HG02763 (cell line): Measurements from ENCODE around the gene UBE2V1.
"Not testable (repeated sequence)": the region's sequence is repeated elsewhere in the genome, so short reads cannot be mapped to it uniquely, and the experiment has no call there.

ENCODE experiments used
- ATAC-seq: cut with Tn5 transposase; IDR thresholded peaks from one replicate; pipeline ENCODE4 v1.9.1; 2021; ENCODE audit warnings: mild to moderate bottlenecking, moderate library complexity; ENCODE audit not compliant: unreplicated experiment

The UBE2V1 gene

GRCh38 chr20:50066161-50066834, 46.7 kb downstream of the UBE2V1 start:
- ATAC-seq = no peak

- no peak for ATAC-seq
These were observed 47.7 kb downstream of the UBE2V1 start for GRCh38 chr20:50065325-50065615.

GRCh38 chr20:50063763-50064162, 49.2 kb downstream of the UBE2V1 start:
- not testable (repeated sequence) for ATAC-seq

GRCh38 chr20:50062006-50062838, 50.7 kb downstream of the UBE2V1 start:
- ATAC-seq = no peak

- ATAC-seq = no peak
These were observed 51.6 kb downstream of the UBE2V1 start for GRCh38 chr20:50061151-50062005.

GRCh38 chr20:50058662-50059402, 54.1 kb downstream of the UBE2V1 start:
- ATAC-seq = no peak

- ATAC-seq = no peak
These were observed 55.3 kb downstream of the UBE2V1 start for GRCh38 chr20:50057714-50058053.

GRCh38 chr20:50056951-50057713, 55.8 kb downstream of the UBE2V1 start:
- ATAC-seq = no peak

GRCh38 chr20:50056408-50056926, 56.5 kb downstream of the UBE2V1 start:
- no peak for ATAC-seq

GRCh38 chr20:50055524-50056083, 57.3 kb downstream of the UBE2V1 start:
- no peak for ATAC-seq

- ATAC-seq = no peak
These were observed 58.1 kb downstream of the UBE2V1 start for GRCh38 chr20:50054626-50055511.

GRCh38 chr20:50054231-50054547, 58.8 kb downstream of the UBE2V1 start:
- ATAC-seq = no peak

- no peak for ATAC-seq
These were observed 59.4 kb downstream of the UBE2V1 start for GRCh38 chr20:50053362-50054230.

GRCh38 chr20:50052550-50053361, 60.2 kb downstream of the UBE2V1 start:
- no peak for ATAC-seq

GRCh38 chr20:50050660-50051308, 62.2 kb downstream of the UBE2V1 start:
- ATAC-seq = no peak

- no peak for ATAC-seq
These were observed 62.7 kb downstream of the UBE2V1 start for GRCh38 chr20:50050214-50050613.
